BLaER1 treated with 17β-estradiol and CSF1 and Interleukin-3, amounts not matched to agents 10 nM and 100 nM (cell line): ENCODE measurements around the gene TESK1.
"Not testable (repeated sequence)": the region's sequence is repeated elsewhere in the genome, so short reads cannot be mapped to it uniquely, and the experiment has no call there.

Source experiments
- H3K27ac ChIP-seq, 11 experiments: shearing (Covaris generic); formaldehyde crosslinking; 2 replicates each; pipeline ENCODE4 v1.8.1; 2022
- H3K27me3 ChIP-seq, 11 experiments: shearing (Covaris generic); formaldehyde crosslinking; 2 replicates each; pipeline ENCODE4 v1.8.1; 2022
- H3K36me3 ChIP-seq, 11 experiments: shearing (Covaris generic); formaldehyde crosslinking; 2 replicates each; pipeline ENCODE4 v1.8.1; 2022
- H3K4me1 ChIP-seq, 10 experiments: shearing (Covaris generic); formaldehyde crosslinking; 2 replicates each; pipeline ENCODE4 v1.8.1; 2022
- H3K4me2 ChIP-seq, 11 experiments: shearing (Covaris generic); formaldehyde crosslinking; 2 replicates each; pipeline ENCODE4 v1.8.1; 2022
- H3K4me3 ChIP-seq, 10 experiments: shearing (Covaris generic); formaldehyde crosslinking; 2 replicates each; pipeline ENCODE4 v1.8.1; 2022
- H3K9ac ChIP-seq, 11 experiments: shearing (Covaris generic); formaldehyde crosslinking; 2 replicates each; pipeline ENCODE4 v1.8.1; 2022
- H3K9me3 ChIP-seq, 11 experiments: shearing (Covaris generic); formaldehyde crosslinking; replicated peaks in 1 of 11; 2 replicates each; pipeline ENCODE4 v1.8.1; 2022
- H4K20me1 ChIP-seq, 11 experiments: shearing (Covaris generic); formaldehyde crosslinking; 2 replicates each; pipeline ENCODE4 v1.8.1; 2022
- Cebpa-rat ChIP-seq, 11 experiments: shearing (Covaris generic); IDR thresholded peaks; 2 replicates each; pipeline ENCODE4 v1.8.1; 2022

The TESK1 gene

DNA sequence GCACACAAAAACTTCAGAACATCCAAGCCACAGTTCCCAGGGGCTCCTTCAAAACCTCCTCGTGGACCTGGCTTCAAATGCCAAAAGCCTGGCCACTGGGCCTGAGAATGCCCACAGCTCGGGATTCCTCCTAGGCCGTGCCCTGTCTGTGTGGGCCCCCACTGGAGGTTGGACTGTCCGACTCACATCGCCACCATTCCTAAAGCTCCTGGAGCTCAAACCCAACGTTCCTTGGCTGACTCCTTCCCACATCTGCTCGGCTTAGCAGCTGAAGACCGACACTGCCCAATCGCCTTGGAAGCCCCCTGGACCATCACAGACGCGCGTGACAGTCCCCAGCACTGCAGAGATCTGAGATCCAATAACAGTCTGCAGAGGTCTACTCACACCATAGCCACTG, 38.0 kb downstream of the TESK1 start:
- Histone ChIP-seq H3K36me3 (peaks cover 0 to 9% (median 7%) of the 10 kb centered on the region in 11 experiments; a peak in 8 of 22 replicates), H3K9ac (no peak overlapping the region), H3K9me3 (peaks cover 0 to 22% (median 13%) of the 10 kb centered on the region in 11 experiments; a peak in 16 of 22 replicates), H3K4me2 (peak overlapping the region; percentile 91 to 99 (median 97)), H3K4me3 (no peak overlapping the region), H4K20me1 (no peaks in the 10 kb centered on the region), H3K27ac (peak overlapping the region in 9 of 11 experiments; percentile 11 to 92 (median 87); a peak in 16 of 22 replicates), H3K4me1 (peaks cover 90 to 96% (median 92%) of the 10 kb centered on the region in 10 experiments), H3K27me3 (no peaks in the 10 kb centered on the region)
- no peak for TF ChIP-seq Cebpa-rat (IDR thresholded peaks at IDR 0.05)

DNA sequence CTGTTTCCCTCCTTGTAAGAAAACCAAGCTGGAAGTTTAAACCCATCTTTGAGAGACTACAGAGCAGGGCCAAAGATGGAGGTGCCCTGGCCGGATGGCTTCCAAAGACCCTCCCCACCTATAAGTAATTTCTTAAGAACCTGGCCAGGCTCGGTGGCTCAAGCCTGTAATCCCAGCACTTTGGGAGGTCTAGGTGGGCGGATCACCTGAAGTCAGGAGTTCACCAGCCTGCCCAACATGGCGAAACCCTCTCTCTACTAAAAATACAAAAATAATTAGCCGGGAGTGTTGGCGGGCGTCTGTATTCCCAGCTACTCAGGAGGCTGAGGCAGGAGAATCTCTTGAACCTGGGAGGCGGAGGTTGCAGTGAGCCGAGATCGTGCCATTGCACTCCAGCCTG, 40.7 kb downstream of the TESK1 start:
- Histone ChIP-seq H3K4me2 (peak overlapping the region; percentile 91 to 99 (median 97)), H3K9ac (peak overlapping the region; percentile 81 to 95 (median 87)), H3K4me1 (peaks cover 90 to 98% (median 93%) of the 10 kb centered on the region in 10 experiments), H3K4me3 (peak overlapping the region; percentile 61 to 74 (median 72)), H3K9me3 (peaks cover 0 to 12% (median 5%) of the 10 kb centered on the region in 11 experiments; a peak in 16 of 22 replicates), H3K27ac (peak overlapping the region; percentile 83 to 92 (median 89))
- not testable (repeated sequence) for H3K27me3 ChIP-seq, H3K36me3 ChIP-seq, H4K20me1 ChIP-seq

DNA sequence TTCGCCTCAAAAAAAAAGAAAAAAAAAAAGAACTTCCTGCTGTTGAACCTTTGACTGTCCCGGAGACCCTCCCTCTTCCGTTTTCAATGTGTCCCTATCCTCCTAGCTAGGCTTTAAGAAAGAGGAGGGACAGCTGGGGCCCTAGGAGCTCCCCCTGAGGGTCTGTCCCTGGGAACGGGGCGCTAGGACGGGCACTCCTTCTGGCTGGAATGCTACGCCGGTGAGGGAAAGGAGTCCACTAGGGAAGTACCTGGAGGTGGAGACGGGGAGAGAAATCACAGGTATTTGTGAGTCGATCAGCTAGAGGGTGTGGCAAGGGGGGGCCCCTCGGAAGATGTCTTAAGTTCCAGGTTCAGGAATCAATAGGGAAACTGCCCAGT, 41.1 kb downstream of the TESK1 start:
- Histone ChIP-seq H3K27me3 (no peaks in the 10 kb centered on the region), H3K9ac (peak overlapping the region; percentile 81 to 95 (median 87)), H3K4me2 (peak overlapping the region; percentile 91 to 99 (median 97)), H4K20me1 (no peaks in the 10 kb centered on the region), H3K27ac (peak overlapping the region; percentile 83 to 92 (median 89)), H3K4me1 (peaks cover 90 to 98% (median 94%) of the 10 kb centered on the region in 10 experiments), H3K4me3 (peak overlapping the region; percentile 61 to 74 (median 72)), H3K9me3 (peaks cover 0 to 8% (median under 1%) of the 10 kb centered on the region in 11 experiments; a peak in 12 of 22 replicates), H3K36me3 (peaks cover 0 to 4% (median 0%) of the 10 kb centered on the region in 11 experiments; a peak in 1 of 22 replicates)
- no peak for TF ChIP-seq Cebpa-rat (IDR thresholded peaks at IDR 0.05)

DNA sequence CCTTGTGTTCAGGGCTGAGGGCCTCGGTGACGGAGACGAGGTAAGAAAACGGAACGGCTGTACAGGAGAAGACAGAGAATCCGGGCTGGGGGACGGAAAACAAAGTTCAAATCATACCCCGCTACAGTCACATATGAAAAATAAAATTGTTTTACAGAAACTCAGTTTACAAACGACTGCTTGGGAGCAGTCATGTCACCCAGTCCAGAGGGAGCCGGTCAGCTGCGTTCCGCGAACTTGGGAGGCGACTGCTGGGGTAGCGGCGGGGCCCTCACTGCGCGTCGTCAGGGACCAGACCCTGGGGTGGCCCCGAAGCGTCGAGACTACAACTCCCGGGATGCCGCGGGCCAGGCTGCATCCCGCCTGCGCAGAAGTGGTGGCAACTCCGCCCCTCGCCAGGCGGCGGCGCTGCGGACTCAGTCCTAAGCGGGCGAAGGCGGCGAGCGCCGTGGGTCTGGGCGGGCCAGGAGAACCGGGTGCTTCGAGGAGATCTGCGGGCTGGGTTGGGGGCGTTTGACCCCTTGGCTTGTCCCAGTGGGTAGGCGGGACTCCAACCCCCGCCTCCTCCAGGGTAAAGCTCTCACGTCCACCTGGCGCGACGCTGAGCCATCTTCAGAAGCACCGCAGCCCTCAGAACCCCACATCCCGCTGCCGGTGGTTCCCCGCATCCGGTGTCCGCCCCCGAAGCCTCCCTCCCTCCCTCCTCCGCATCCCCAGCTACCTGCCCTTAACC, 41.6 kb downstream of the TESK1 start:
- H3K4me1 ChIP-seq = peaks cover 90 to 98% (median 94%) of the 10 kb centered on the region in 10 experiments
- peak overlapping the region; percentile 83 to 92 (median 89) for H3K27ac ChIP-seq
- peaks cover 0 to 3% (median 0%) of the 10 kb centered on the region in 11 experiments; a peak in 3 of 22 replicates for H3K9me3 ChIP-seq
- no peak for TF ChIP-seq Cebpa-rat (IDR thresholded peaks at IDR 0.05)
- peak overlapping the region; percentile 91 to 99 (median 97) for H3K4me2 ChIP-seq
- H3K27me3 ChIP-seq = no peaks in the 10 kb centered on the region
- H3K9ac ChIP-seq = peak overlapping the region; percentile 81 to 95 (median 87)
- 0 out of 22 replicates have a peak, but pooled peaks cover 0 to 4% (median 0%) of the 10 kb centered on the region in 11 experiments for H3K36me3 ChIP-seq
- no peaks in the 10 kb centered on the region for H4K20me1 ChIP-seq
- peak overlapping the region; percentile 61 to 74 (median 72) for H3K4me3 ChIP-seq

DNA sequence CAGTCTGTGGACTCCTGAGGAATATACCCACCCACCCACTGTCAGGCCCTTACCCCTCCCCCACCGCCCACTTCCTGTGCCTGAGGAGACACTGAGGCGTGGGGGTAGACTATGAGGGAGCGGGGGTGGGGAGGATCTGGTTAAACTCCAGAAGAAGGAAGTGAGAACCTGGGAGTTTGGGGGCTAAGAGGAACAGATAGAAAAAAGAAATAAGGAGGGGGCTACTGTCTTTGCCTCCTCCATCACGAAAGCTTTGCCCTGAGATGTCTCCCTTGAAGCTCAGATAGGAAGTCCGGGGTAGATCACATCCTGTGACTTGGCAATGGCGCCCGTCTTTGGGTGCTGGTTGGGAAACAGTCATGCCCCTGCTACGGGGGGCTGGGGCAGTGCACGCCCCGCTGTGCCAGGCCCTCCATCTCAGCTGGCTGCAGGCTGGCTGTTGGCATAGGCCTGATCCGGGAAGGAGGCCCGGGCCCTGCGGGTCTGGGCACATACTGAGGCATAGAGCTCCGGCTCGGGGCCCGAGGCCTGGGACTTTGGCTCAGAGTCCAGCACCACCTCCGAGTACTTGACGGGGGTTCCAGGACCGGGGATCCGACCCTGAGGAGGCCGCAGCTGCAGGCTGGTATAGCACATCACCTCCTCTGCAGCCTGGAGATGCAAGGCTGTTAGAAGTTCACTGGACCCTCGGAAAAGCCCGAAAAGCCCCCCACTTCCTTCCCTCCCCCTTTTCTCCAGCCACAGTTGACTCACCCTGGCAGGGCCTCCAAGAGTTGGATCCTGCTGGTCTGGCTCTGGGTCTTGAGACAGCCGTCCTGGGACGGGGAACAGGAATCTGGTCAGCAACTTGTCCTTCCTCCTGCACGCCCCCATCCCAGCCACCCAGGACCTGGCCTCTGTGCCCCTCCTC, 44.6 kb downstream of the TESK1 start:
- Histone ChIP-seq H4K20me1 (no peaks in the 10 kb centered on the region), H3K27me3 (no peaks in the 10 kb centered on the region), H3K4me2 (peak overlapping the region; percentile 91 to 99 (median 97)), H3K9ac (peak overlapping the region; percentile 53 to 77 (median 71); a peak in 21 of 22 replicates), H3K4me1 (peaks cover 75 to 87% (median 81%) of the 10 kb centered on the region in 10 experiments), H3K9me3 (no peaks in the 10 kb centered on the region), H3K4me3 (peak overlapping the region; percentile 13 to 63 (median 50); a peak in 19 of 20 replicates), H3K36me3 (no peaks in the 10 kb centered on the region), H3K27ac (peak overlapping the region; percentile 47 to 92 (median 86))
- TF ChIP-seq Cebpa-rat (IDR thresholded peaks at IDR 0.05) = no peak

DNA sequence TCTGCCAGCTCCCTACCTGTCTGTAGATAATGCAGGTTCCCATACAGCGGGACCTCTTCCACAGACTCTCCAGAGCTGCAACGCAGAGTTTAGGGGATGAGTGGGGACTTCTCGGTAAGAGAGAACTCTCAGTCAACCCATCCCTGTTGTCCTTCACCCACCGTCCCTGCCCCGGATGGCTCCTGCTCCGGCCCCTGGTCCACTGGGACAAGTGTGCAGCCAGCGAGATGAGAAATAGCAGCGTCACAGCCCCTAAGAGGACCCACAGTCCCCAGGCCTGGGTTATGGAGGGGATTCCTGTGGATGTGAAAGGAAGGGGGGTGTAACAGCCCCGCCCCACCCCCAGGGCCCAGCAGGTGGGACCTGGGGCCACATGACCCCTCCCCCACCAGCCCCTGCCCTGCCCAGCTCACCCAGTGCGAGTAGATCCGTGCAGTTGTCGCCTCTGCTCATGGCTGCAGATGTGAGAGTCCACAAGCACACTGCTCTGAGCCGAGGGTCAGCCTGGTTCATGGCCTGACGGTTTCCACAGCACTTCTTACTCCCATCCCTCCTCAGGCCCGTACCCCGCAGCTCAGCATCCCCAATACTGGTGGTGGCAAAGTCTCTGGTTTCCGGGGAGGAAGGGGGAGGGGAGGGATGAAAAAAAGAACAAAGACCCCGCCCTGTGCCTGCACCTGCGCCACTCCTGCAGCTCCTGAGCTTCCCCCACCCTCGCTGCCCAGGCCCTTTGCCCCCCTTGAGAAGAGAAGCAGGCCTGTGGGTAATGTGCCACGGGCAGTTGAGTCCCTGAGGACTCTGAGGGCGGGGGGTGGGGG, 45.5 kb downstream of the TESK1 start, which contains the start of gene SIT1:
TSS of gene SIT1 (minus strand) at position 591 of the 818 bp plus-strand sequence. CDS start at position 513, 78 bp downstream.
- H4K20me1 ChIP-seq = no peaks in the 10 kb centered on the region
- H3K4me3 ChIP-seq = peak within 1 kb of the TSS; percentile 13 to 63 (median 50); a peak in 19 of 20 replicates
- peak within 1 kb of the TSS; percentile 47 to 92 (median 86) for H3K27ac ChIP-seq
- no peaks in the 10 kb centered on the region for H3K9me3 ChIP-seq
- H3K4me2 ChIP-seq = peak within 1 kb of the TSS; percentile 91 to 99 (median 97)
- H3K36me3 ChIP-seq = no peaks in the 10 kb centered on the region
- peaks cover 67 to 81% (median 73%) of the 10 kb centered on the region in 10 experiments for H3K4me1 ChIP-seq
- no peak for TF ChIP-seq Cebpa-rat (IDR thresholded peaks at IDR 0.05)
- H3K27me3 ChIP-seq = no peaks in the 10 kb centered on the region
- peak within 1 kb of the TSS; percentile 53 to 77 (median 71); a peak in 21 of 22 replicates for H3K9ac ChIP-seq

DNA sequence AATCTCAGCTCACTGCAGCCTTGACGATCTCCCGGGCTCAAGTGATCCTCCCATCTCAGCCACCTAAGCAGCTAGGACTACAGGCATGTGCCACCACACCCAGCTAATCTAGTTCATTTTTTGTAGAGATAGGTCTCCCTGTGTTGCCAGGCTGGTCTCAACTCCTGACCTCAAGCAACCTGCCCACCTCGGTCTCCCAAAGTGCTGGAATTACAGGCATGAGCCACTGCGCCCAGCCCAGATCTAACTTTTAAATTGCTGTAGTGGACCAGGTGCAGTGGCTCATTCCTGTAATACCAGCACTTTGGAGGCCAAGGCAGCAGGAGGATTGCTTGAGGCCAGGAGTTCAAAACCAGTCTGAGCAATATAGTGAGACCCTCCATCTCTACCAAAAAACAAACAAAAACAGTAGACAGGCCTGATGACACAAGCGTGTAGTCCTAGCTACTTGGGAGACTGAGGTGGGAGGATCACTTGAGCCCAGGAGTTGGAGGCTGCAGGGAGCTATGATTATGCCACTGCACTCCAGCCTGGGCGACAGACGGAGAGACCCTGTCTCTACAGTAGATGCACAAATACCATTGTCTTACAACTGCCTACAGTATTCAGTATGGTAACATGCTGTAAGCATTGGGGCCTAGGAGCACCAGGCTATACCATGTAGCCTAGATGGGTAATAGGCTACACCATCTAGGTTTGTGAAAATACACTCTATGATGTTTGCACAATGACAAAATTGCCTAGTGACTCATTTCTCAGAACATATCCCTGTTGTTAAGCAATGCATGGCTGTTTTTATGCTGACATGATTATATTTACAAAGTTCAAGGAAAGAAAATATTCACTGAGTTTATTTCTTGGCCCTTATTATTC, 47.1 kb downstream of the TESK1 start:
- peak in 1 of 11 experiments; percentile 42; a peak in 1 of 22 replicates for TF ChIP-seq Cebpa-rat (IDR thresholded peaks at IDR 0.05)
- no peaks in the 10 kb centered on the region for H3K9me3 ChIP-seq
- peaks cover 65 to 83% (median 74%) of the 10 kb centered on the region in 10 experiments for H3K4me1 ChIP-seq
- no peak overlapping the region for H3K4me3 ChIP-seq
- H3K4me2 ChIP-seq = peak overlapping the region; percentile 91 to 99 (median 97); a peak in 21 of 22 replicates
- H3K27me3 ChIP-seq = no peaks in the 10 kb centered on the region
- H3K36me3 ChIP-seq = no peaks in the 10 kb centered on the region
- no peaks in the 10 kb centered on the region for H4K20me1 ChIP-seq
- H3K9ac ChIP-seq = peak overlapping the region in 2 of 11 experiments; percentile 6 to 44; a peak in 2 of 22 replicates
- H3K27ac ChIP-seq = peak overlapping the region in 6 of 11 experiments; percentile 11 to 86 (median 32); a peak in 9 of 22 replicates
